ENCODE measurements around the gene CADPS2.

The CADPS2 gene

DNA sequence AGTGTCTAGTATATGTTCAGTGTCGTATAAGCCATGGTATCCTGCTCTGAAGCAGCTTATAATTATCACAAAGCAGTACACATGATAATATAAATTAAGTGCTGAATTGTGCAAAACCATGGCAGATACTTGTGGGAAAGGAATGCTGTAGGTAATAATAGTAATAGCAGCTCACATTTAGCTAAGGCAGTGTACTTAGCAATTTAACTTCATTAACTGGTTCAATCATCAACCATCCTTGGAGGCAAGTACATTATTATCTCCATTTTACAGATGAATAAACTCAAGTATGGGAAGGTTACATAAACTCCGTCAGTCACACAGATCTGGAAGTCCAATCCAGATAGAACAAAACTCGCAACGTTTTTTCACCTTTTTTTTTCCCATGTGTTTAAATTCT is 161.9 kb downstream of the CADPS2 start:
- DNase-seq (ENCODE audit: low read depth) = no peak
- TF ChIP-seq, protein P1, sequence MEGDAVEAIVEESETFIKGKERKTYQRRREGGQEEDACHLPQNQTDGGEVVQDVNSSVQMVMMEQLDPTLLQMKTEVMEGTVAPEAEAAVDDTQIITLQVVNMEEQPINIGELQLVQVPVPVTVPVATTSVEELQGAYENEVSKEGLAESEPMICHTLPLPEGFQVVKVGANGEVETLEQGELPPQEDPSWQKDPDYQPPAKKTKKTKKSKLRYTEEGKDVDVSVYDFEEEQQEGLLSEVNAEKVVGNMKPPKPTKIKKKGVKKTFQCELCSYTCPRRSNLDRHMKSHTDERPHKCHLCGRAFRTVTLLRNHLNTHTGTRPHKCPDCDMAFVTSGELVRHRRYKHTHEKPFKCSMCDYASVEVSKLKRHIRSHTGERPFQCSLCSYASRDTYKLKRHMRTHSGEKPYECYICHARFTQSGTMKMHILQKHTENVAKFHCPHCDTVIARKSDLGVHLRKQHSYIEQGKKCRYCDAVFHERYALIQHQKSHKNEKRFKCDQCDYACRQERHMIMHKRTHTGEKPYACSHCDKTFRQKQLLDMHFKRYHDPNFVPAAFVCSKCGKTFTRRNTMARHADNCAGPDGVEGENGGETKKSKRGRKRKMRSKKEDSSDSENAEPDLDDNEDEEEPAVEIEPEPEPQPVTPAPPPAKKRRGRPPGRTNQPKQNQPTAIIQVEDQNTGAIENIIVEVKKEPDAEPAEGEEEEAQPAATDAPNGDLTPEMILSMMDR (IDR thresholded peaks at IDR 0.05; ENCODE audit: insufficient read depth, low read depth, low read length, missing control alignments) = no peak
- no peak overlapping the region for H3K4me3 ChIP-seq (ENCODE audit: low read length)

GRCh38 chr7:122719010-122719578 is 167.2 kb downstream of the CADPS2 start:
- no peak overlapping the region for H3K4me3 ChIP-seq (ENCODE audit: low read length)
- TF ChIP-seq, protein P1 (IDR thresholded peaks at IDR 0.05; ENCODE audit: insufficient read depth, low read depth, low read length, missing control alignments) = no peak

DNA sequence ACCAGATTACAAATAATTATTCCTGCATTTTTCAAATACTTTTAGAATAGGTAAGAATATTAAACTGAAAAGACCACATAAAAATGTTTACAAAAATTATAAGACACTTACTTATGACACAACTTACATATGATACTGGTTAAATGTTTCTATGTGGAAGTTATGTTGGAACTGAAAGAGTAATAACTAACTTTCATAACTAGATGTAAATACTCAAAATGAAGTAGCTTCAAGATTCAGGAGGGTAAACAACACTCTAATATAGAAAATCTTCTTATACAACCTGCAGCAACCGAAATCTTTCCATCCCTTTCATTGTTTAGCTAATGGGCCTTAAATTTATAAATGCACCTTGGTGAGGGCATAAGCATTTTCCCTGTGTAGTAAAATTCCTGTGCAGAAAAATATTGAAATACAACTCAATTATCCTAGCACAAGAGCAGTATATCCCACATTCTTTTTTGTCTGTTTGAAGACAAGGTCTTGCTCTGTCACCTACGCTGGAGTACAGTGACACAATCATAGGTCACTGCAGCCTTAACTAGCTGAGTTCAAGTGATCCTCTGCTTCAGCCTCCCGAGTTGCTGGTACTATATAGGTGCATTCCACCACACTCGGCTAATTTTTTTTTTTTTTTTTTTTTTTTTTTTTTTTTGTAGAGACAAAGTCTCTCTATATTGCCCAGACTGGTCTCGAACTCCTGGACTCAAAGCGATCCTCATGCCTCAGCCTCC is 168.7 kb downstream of the CADPS2 start:
- TF ChIP-seq, protein P1 (IDR thresholded peaks at IDR 0.05; ENCODE audit: insufficient read depth, low read depth, low read length, missing control alignments) = no peak
- no peak for DNase-seq (ENCODE audit: low read depth)
- H3K4me3 ChIP-seq (ENCODE audit: low read length) = no peak overlapping the region

More at GRCh38 chr7:122719010-122719578, 167.2 kb downstream of the CADPS2 start:
- no peak for DNase-seq (ENCODE audit: low read depth)

- no peak for DNase-seq (ENCODE audit: low read depth)
- H3K4me3 ChIP-seq (ENCODE audit: low read length) = no peak overlapping the region
- TF ChIP-seq, protein P1 (IDR thresholded peaks at IDR 0.05; ENCODE audit: insufficient read depth, low read depth, low read length, missing control alignments) = no peak
Measured at GRCh38 chr7:122715183-122715582, 171.1 kb downstream of the CADPS2 start.

GRCh38 chr7:122710916-122711315 is 175.3 kb downstream of the CADPS2 start:
- TF ChIP-seq, protein P1 (IDR thresholded peaks at IDR 0.05; ENCODE audit: insufficient read depth, low read depth, low read length, missing control alignments) = no peak
- no peak for DNase-seq (ENCODE audit: low read depth)
- H3K4me3 ChIP-seq (ENCODE audit: low read length) = no peak overlapping the region

GRCh38 chr7:122709930-122710646 is 176.2 kb downstream of the CADPS2 start:
- DNase-seq (ENCODE audit: low read depth) = no peak
- H3K4me3 ChIP-seq (ENCODE audit: low read length) = no peak overlapping the region
- TF ChIP-seq, protein P1 (IDR thresholded peaks at IDR 0.05; ENCODE audit: insufficient read depth, low read depth, low read length, missing control alignments) = no peak

All from epithelial cell of esophagus (primary cell).